Heart left ventricle (tissue), 16 donors: ENCODE results near the gene GALNT18. TPM values are rescaled to one million over a fixed set of nuclear protein-coding genes. Genes with fewer than 3 reads are reported as not detected.

Experiments used
- ATAC-seq, 4 donors: fragments of 200-7000 bp; cut with Tn5 transposase; one replicate each; pipeline ENCODE4 v1.9.1; 2020 to 2022; ENCODE audit warnings: moderate library complexity in 4 of 4, mild to moderate bottlenecking in 3 of 4, moderate number of reproducible peaks in 1 of 4
- DNase-seq, 5 donors: peaks; one replicate each; pipeline ENCODE4 v3.0.0-alpha.2; 2020
- H3K27ac ChIP-seq, 12 donors: fragments of 200-600 bp; sonication (generic) in 4 of 12; one replicate each; pipeline versions ENCODE4 v1.5.0 to v1.8.0; 2016 to 2022; ENCODE audit warnings: mild to moderate bottlenecking in 2 of 12
- H3K27me3 ChIP-seq, 9 donors: fragments of 200-600 bp; sonication (generic) in 2 of 9; one replicate each; pipeline versions ENCODE4 v1.5.1 to v1.8.0; 2016 to 2022; ENCODE audit warnings: mild to moderate bottlenecking in 3 of 9
- H3K36me3 ChIP-seq, 9 donors: fragments of 200-600 bp; sonication (generic) in 2 of 9; one replicate each; pipeline versions ENCODE4 v1.5.0 to v1.8.0; 2018 to 2022; ENCODE audit warnings: mild to moderate bottlenecking in 2 of 9
- H3K4me1 ChIP-seq, 12 donors: fragments of 200-600 bp; sonication (generic) in 4 of 12; one replicate each; pipeline versions ENCODE4 v1.5.0 to v1.8.0; 2016 to 2022; ENCODE audit warnings: mild to moderate bottlenecking in 3 of 12
- H3K4me3 ChIP-seq, 12 donors: fragments of 200-600 bp; sonication (generic) in 4 of 12; one replicate each; pipeline versions ENCODE4 v1.5.0 to v1.8.0; 2017 to 2022; ENCODE audit warnings: mild to moderate bottlenecking in 9 of 12, moderate library complexity in 4 of 12
- H3K9me3 ChIP-seq, 12 donors: fragments of 200-600 bp; sonication (generic) in 4 of 12; one replicate each; pipeline versions ENCODE4 v1.5.0 to v1.8.0; 2016 to 2022; ENCODE audit warnings: mild to moderate bottlenecking in 1 of 12
- POLR2A ChIP-seq, 2 donors: fragments of 450-650 bp; IDR thresholded peaks; one replicate each; pipeline ENCODE4 v1.6.1; 2017; ENCODE audit warnings: antibody characterized with exemption in 2 of 2, mild to moderate bottlenecking in 2 of 2, moderate library complexity in 2 of 2
- WGBS, 4 donors: extraction: QIAGEN DNeasy Blood & Tissue Kit in 2 of 4; methylation state at CpG; one replicate each; pipeline versions ENCODE4 v1.1.5 to v1.1.7; 2013 to 2018; 5-methylcytosine and 5-hydroxymethylcytosine counted together
- intact Hi-C, 10 donors: fragments of 100-400 bp; cut with DNase I; formaldehyde crosslinking; loops; one replicate each; pipeline versions ENCODE4 v1.11.1 to v1.14.2; 2022
- polyA plus RNA-seq, 2 donors: library from polyadenylated mRNA; stranded (reverse); fragments of 200-250 nt; gene quantifications; one replicate each; pipeline ENCODE4 v1.2.3, GENCODE V29; 2013
- total RNA-seq, 9 donors: library from RNA; depleted of rRNA in 2 of 9; stranded (reverse); fragments of >200 nt in 2 of 9; fragmentation: NEBNext Ultra II Directional in 3 of 9; extraction: Animal tissue kit (Norgen Biotek cat#: 25700) in 3 of 9; gene quantifications; one replicate each; pipeline versions ENCODE4 v1.1.0 to v1.2.4, GENCODE V29; 2016 to 2023
- TF ChIP-seq, protein P1 (sequence below), 12 donors: fragments of 200-600 bp; sonication (generic) in 4 of 12; IDR thresholded peaks; one replicate each; pipeline versions ENCODE4 v1.5.0 to v1.8.0; 2018 to 2022; ENCODE audit warnings: antibody characterized with exemption in 12 of 12, mild to moderate bottlenecking in 5 of 12
- donor health status: ischemic (EF 13 %, LVEDD 7.1; RV severe dilation, severe dysfunction).
- donor health status: healthy with polysubstance abuse.
- donor health status: DM: no; HTN: yes; CAD: no.
- donor health status: DM: no; HTN: no; CAD: no.
- donor health status: ischemic (EF 25% LVEDD 6.9; RV normal size, moderate dysfunction).
- donor health status: ischemic (EF 25% LVEDD 5.7; RV mildly dilated, moderate dysfunction).
- donor health status: healthy.
- donor health status: DM: yes; HTN: yes; CAD: no.
- donor health status: ischemic (EF 35%, LVEDD 5.7; RV mildly dilated, moderate dysfunction).
- donor health status: nonischemic (EF 11% LVEDD 7.7; RV severe dilation, severe dysfunction).
- donor health status: DM: yes; HTN: yes; CAD: no.
- donor health status: PGD.
- donor health status: ischemic (EF 29% LVEDD 5.4; RV normal size, mild dysfunction).
- donor health status: nonischemic (EF 23%, LVEDD 6.1; RV moderate dilation, normal function).

GALNT18 gene
- total and polyA plus RNA-seq, 11 donors, result 9.0 to 31.8 (median 17.3) TPM

DNA sequence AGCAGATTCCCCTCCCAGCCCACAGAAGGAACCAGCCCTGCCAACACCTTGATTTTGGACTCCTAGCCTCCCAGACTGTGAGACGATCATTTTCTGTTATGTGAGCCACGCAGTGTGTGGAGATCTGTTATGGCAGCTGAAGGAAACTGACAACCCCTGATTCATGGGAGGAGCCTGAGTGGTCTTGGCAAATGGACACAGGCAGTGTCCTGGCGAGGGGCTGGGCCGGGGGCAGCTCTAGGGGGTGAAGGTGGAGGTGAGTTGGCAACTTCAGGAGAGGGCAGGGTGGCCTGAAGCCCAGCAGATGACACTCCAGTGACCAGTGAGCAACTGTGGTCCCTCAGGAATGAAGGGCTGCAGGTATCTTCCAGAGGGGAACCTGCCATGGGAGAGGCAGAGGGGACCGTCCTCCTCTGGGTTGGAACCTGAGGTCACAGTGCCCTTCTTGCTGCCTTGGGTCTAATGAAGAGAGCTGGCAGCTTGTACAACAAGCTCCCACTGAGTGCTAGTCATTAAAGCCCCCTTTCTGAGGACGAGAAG lies 351.5 kb downstream of the GALNT18 start:
- H3K9me3 ChIP-seq, result peaks cover 0 to under 1% (median 0%) of the 10 kb centered on the region in 12 donors
- ATAC-seq, result no peak
- intact Hi-C loops, result no loop called here
- H3K27me3 ChIP-seq, result no peaks in the 10 kb centered on the region
- no peak for TF ChIP-seq POLR2A (IDR thresholded peaks at IDR 0.05)
- TF ChIP-seq, protein P1, sequence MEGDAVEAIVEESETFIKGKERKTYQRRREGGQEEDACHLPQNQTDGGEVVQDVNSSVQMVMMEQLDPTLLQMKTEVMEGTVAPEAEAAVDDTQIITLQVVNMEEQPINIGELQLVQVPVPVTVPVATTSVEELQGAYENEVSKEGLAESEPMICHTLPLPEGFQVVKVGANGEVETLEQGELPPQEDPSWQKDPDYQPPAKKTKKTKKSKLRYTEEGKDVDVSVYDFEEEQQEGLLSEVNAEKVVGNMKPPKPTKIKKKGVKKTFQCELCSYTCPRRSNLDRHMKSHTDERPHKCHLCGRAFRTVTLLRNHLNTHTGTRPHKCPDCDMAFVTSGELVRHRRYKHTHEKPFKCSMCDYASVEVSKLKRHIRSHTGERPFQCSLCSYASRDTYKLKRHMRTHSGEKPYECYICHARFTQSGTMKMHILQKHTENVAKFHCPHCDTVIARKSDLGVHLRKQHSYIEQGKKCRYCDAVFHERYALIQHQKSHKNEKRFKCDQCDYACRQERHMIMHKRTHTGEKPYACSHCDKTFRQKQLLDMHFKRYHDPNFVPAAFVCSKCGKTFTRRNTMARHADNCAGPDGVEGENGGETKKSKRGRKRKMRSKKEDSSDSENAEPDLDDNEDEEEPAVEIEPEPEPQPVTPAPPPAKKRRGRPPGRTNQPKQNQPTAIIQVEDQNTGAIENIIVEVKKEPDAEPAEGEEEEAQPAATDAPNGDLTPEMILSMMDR (IDR thresholded peaks at IDR 0.05), result no peak
- DNase-seq, result no peak
- H3K4me3 ChIP-seq, result no peak overlapping the region
- H3K27ac ChIP-seq, result no peak overlapping the region
- WGBS, 4 donors, result 93 to 99% (median 95%) methylated on average over 6 of the region's 6 CpGs
- peaks cover 0 to 3% (median 0%) of the 10 kb centered on the region in 12 donors for H3K4me1 ChIP-seq
- peaks cover 0 to 12% (median 0%) of the 10 kb centered on the region in 9 donors for H3K36me3 ChIP-seq

DNA sequence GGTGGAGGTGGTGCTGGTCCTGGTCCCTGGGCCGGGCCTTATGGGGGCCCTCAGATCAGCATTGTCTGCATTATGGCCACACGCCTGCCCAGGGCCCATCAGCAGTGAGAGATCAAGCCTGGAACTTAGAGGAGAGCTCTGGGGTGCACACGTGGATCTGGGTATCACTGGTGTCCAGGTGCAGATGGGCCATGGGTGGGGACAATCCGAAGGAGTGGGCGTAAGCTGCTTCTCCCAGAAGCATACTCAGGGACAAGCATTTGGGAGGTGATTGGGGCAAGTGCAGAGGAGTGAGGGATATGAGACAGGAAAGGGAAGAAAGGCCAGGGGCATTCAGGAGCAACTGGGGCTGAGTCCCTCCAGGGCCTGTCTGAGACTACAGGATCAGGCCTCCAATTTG lies 353.1 kb downstream of the GALNT18 start:
- Histone ChIP-seq H3K36me3 (peaks cover 0 to 12% (median 0%) of the 10 kb centered on the region in 9 donors), H3K4me3 (no peak overlapping the region), H3K9me3 (no peaks in the 10 kb centered on the region), H3K27ac (no peak overlapping the region), H3K27me3 (no peaks in the 10 kb centered on the region), H3K4me1 (peaks cover 0 to 8% (median 1%) of the 10 kb centered on the region in 12 donors)
- WGBS, 4 donors, result 94 to 97% (median 95%) methylated on average over 5 of the region's 5 CpGs
- TF ChIP-seq, protein P1 (IDR thresholded peaks at IDR 0.05), result no peak
- no peak for TF ChIP-seq POLR2A (IDR thresholded peaks at IDR 0.05)
- intact Hi-C loops, result loop anchor here in 9 of 10 donors (5.0 to 10.0 kb wide), 4 partner anchors 114 to 516 kb away; no protein-coding TSS in a partner anchor
- DNase-seq (no peak), ATAC-seq (no peak)

DNA sequence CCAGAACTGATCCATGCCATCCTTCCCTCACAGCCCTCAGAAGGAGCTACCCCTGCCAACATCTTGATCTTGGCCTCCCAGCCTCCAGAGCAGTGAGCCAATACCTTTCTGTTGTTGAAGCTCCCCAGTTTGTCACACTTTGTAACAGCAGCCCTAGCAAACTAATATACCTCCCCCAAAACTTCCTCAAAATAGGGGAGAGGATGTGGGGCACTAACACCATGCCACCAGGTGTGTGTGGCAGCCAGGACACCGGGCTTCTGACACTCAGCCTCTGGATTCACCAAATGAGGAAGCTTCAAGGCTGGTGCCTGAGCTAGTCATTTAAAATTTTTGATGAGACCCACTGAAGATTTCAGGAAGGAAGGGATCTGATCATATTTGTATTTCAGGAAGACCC lies 353.7 kb downstream of the GALNT18 start:
- WGBS, 4 donors, result 0 to 100% (median 46%) methylated on average over 1 of the region's 1 CpG
- H3K27ac ChIP-seq, result no peak overlapping the region
- H3K4me1 ChIP-seq, result peaks cover 0 to 13% (median 6%) of the 10 kb centered on the region in 12 donors
- DNase-seq (no peak), ATAC-seq (no peak)
- H3K27me3 ChIP-seq, result no peaks in the 10 kb centered on the region
- H3K36me3 ChIP-seq, result peaks cover 0 to 12% (median 0%) of the 10 kb centered on the region in 9 donors
- no peak overlapping the region for H3K4me3 ChIP-seq
- H3K9me3 ChIP-seq, result no peaks in the 10 kb centered on the region
- intact Hi-C loops, result loop anchor here in 9 of 10 donors (5.0 to 10.0 kb wide), 4 partner anchors 113 to 517 kb away; no protein-coding TSS in a partner anchor
- TF ChIP-seq, protein P1 (IDR thresholded peaks at IDR 0.05), result no peak
- TF ChIP-seq POLR2A (IDR thresholded peaks at IDR 0.05), result no peak

DNA sequence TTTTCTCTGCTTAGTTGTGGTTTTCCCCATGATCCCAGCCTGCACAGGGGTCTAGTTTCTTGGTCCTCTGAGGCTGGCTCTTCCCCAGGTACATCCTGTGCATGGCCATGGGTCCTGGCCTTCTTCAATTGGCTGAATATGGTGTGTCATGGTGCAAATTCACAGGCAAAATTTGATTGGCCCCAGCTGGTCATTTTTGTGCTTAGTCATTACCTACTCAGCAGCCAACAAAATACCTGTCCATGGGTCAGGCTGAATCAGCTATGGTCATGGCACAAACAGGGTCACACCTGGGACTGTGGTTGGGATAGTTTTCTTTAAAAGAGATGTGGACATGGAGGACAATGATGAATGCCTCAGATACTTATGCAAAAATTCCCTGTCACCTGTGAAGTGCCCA lies 354.5 kb downstream of the GALNT18 start:
- H3K36me3 ChIP-seq, result peaks cover 0 to 12% (median 0%) of the 10 kb centered on the region in 9 donors
- H3K4me3 ChIP-seq, result no peak overlapping the region
- no peak overlapping the region for H3K27ac ChIP-seq
- H3K4me1 ChIP-seq, result peaks cover 0 to 13% (median 6%) of the 10 kb centered on the region in 12 donors
- intact Hi-C loops, result loop anchor here (2.0 to 10.0 kb wide), 5 partner anchors 113 to 517 kb away; no protein-coding TSS in a partner anchor
- no peak for DNase-seq
- no peak for TF ChIP-seq POLR2A (IDR thresholded peaks at IDR 0.05)
- no peaks in the 10 kb centered on the region for H3K9me3 ChIP-seq
- no peaks in the 10 kb centered on the region for H3K27me3 ChIP-seq
- no peak for ATAC-seq
